Motor neuron (in vitro differentiated cells): ENCODE measurements around the gene CNTD1. TPM values are rescaled to one million over a fixed set of nuclear protein-coding genes. Genes with fewer than 3 reads are reported as not detected.
A peak's percentile ranks its signal among the peaks of the same experiment; 100 is the strongest.
"Not testable (repeated sequence)": the region's sequence is repeated elsewhere in the genome, so short reads cannot be mapped to it uniquely, and the experiment has no call there.

Source experiments
- ATAC-seq, 8 experiments: fragments of 200-7000 bp; cut with Tn5 transposase; replicated peaks in 6 of 8; 2 replicates each; pipeline ENCODE4 v1.8.0; 2021; ENCODE audit warnings: mild to moderate bottlenecking in 8 of 8, moderate library complexity in 8 of 8
- H3K27ac ChIP-seq, 2 donors: fragments of 250-450 bp; sonication (Bioruptor Pico); 2 replicates each; pipeline ENCODE4 v1.9.0; 2021; ENCODE audit warnings: antibody characterized with exemption in 2 of 2, mild to moderate bottlenecking in 2 of 2, moderate library complexity in 1 of 2
- H3K4me1 ChIP-seq, 2 donors: fragments of 250-450 bp; sonication (Bioruptor Pico); replicated peaks in 1 of 2; 2 replicates each; pipeline ENCODE4 v1.6.1; 2021; ENCODE audit warnings: antibody characterized with exemption in 2 of 2, mild to moderate bottlenecking in 2 of 2, moderate library complexity in 1 of 2
- H3K4me3 ChIP-seq, 5 donors: fragments of 250-450 bp; sonication (Bioruptor Pico); 2 replicates each; pipeline ENCODE4 v1.9.0; 2021; ENCODE audit warnings: antibody characterized with exemption in 5 of 5, mild to moderate bottlenecking in 5 of 5, moderate library complexity in 4 of 5
- WGBS, 10 experiments: fragments of 450-650 bp; shearing (Covaris generic); methylation state at CpG; one replicate each; pipeline ENCODE4 v1.0.0; 2022; 5-methylcytosine and 5-hydroxymethylcytosine counted together
- in situ Hi-C, 9 experiments: fragments of 400-800 bp; cut with MboI; loops; one replicate each; pipeline ENCODE4 v1.15.0; 2021; ENCODE audit warnings: low sequenced_read_pairs in 9 of 9, low pct_unique_long_range_greater_than_20kb in 2 of 9; ENCODE audit not compliant: unreplicated experiment in 9 of 9
- total RNA-seq, 8 experiments: library from RNA; unstranded; fragments of 300-600 nt; gene quantifications; 2 replicates each; pipeline versions ENCODE4 v1.2.3 to v1.2.4, GENCODE V29; 2022

The CNTD1 gene
- total RNA-seq, 8 experiments from 2014 or later, result 0.58 to 3.8 (median 0.81) TPM

- in situ Hi-C loops, result loop anchor here in 4 of 9 experiments (10.0 to 25.0 kb wide), 2 partner anchors 89 to 91 kb away; no protein-coding TSS in a partner anchor
- Histone ChIP-seq H3K4me1 (no peaks in the 10 kb centered on the region), H3K4me3 (no peak overlapping the region), H3K27ac (no peak overlapping the region)
- 67 to 100% (median 87%) methylated on average over 1 to 2 of the region's 7 CpGs; no CpG with 5 or more reads in 6 of the 10 experiments for WGBS, 10 experiments
- ATAC-seq, result no peak
These were observed 47.4 kb downstream of the CNTD1 start for GRCh38 chr17:42845918-42846593.

GRCh38 chr17:42846594-42847280 lies 48.1 kb downstream of the CNTD1 start:
- H3K4me3 ChIP-seq, result no peak overlapping the region
- in situ Hi-C loops, result loop anchor here in 4 of 9 experiments (10.0 to 25.0 kb wide), 2 partner anchors 88 to 91 kb away; no protein-coding TSS in a partner anchor
- no peaks in the 10 kb centered on the region for H3K4me1 ChIP-seq
- WGBS, 10 experiments, result 16 to 100% (median 78%) methylated on average over 1 to 6 of the region's 9 CpGs
- H3K27ac ChIP-seq, result no peak overlapping the region
- peak in 2 of 8 experiments; percentile 2 to 22 for ATAC-seq

- no peak for ATAC-seq
- in situ Hi-C loops, result loop anchor here in 4 of 9 experiments (10.0 to 25.0 kb wide), 2 partner anchors 87 to 89 kb away; no protein-coding TSS in a partner anchor
- 47 to 100% (median 96%) methylated on average over 1 to 3 of the region's 3 CpGs; no CpG with 5 or more reads in 5 of the 10 experiments for WGBS, 10 experiments
- Histone ChIP-seq H3K4me3 (no peak overlapping the region), H3K27ac (no peak overlapping the region), H3K4me1 (no peaks in the 10 kb centered on the region)
These were observed 49.4 kb downstream of the CNTD1 start for GRCh38 chr17:42848093-42848492.

- no peak for ATAC-seq
- Histone ChIP-seq H3K27ac (no peak overlapping the region), H3K4me1 (no peaks in the 10 kb centered on the region), H3K4me3 (no peak overlapping the region)
- in situ Hi-C loops, result loop anchor here in 4 of 9 experiments (10.0 to 25.0 kb wide), 2 partner anchors 86 to 88 kb away; no protein-coding TSS in a partner anchor
- 80 to 91% methylated on average over 5 to 9 of the region's 9 CpGs; no CpG with 5 or more reads in 8 of the 10 experiments for WGBS, 10 experiments
These were observed 50.4 kb downstream of the CNTD1 start for GRCh38 chr17:42849031-42849430.

DNA sequence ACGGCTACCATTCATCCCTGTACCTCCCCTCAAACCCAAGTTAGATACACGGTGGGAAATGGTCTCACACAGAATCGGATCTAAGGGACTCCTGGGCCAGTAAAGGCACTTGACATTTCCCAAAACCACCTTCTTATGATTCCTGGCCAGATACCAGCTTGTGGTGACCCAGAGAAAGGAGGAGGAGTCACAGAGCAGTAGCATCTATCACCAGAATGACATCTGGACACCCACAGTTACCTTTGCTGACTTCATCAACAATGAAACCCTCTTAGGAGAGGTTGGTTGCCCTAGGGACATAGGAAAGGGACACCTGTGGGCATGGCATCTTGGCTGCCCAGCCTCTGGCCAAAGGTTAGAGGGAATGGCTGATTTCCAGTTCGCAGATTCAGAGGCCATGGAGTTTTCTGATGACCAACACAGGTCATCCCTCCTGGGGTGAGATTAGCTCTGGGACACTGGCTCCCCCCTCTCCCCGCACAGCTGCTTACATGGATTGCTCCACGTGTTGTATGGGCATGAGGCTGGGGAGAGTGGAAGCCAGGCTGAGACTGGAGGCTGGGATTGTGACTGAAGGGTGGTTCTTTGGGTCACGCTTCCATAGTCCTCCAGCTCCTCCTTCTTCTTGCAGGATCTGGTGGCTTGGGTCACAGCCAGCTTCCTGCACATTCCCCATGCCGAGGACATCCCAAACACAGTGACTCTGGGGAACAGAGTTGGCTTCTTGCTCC lies 51.0 kb downstream of the CNTD1 start:
- in situ Hi-C loops, result loop anchor here in 4 of 9 experiments (10.0 to 25.0 kb wide), 2 partner anchors 85 to 88 kb away; no protein-coding TSS in a partner anchor
- Histone ChIP-seq H3K4me3 (no peak overlapping the region), H3K4me1 (no peaks in the 10 kb centered on the region), H3K27ac (no peak overlapping the region)
- WGBS, 10 experiments, result 29 to 100% (median 58%) methylated on average over 1 to 6 of the region's 8 CpGs; no CpG with 5 or more reads in 3 of the 10 experiments
- ATAC-seq, result peak in 3 of 8 experiments; percentile 16 to 46 (median 30)

GRCh38 chr17:42850954-42851353 lies 52.3 kb downstream of the CNTD1 start, which contains the start of gene AOC3:
Gene AOC3, plus strand, starts transcription at chr17:42851199. Its CDS starts 145 bp downstream, at chr17:42851344.
- in situ Hi-C loops, result no loop called here
- Histone ChIP-seq H3K4me1 (no peaks in the 10 kb centered on the region), H3K4me3 (no peak within 1 kb of the TSS), H3K27ac (no peak within 1 kb of the TSS)
- peak in 5 of 8 experiments; percentile 6 to 23 (median 18) for ATAC-seq
- WGBS, 10 experiments, result 79% methylated on average over 2 of the region's 9 CpGs; no CpG with 5 or more reads in 9 of the 10 experiments

DNA sequence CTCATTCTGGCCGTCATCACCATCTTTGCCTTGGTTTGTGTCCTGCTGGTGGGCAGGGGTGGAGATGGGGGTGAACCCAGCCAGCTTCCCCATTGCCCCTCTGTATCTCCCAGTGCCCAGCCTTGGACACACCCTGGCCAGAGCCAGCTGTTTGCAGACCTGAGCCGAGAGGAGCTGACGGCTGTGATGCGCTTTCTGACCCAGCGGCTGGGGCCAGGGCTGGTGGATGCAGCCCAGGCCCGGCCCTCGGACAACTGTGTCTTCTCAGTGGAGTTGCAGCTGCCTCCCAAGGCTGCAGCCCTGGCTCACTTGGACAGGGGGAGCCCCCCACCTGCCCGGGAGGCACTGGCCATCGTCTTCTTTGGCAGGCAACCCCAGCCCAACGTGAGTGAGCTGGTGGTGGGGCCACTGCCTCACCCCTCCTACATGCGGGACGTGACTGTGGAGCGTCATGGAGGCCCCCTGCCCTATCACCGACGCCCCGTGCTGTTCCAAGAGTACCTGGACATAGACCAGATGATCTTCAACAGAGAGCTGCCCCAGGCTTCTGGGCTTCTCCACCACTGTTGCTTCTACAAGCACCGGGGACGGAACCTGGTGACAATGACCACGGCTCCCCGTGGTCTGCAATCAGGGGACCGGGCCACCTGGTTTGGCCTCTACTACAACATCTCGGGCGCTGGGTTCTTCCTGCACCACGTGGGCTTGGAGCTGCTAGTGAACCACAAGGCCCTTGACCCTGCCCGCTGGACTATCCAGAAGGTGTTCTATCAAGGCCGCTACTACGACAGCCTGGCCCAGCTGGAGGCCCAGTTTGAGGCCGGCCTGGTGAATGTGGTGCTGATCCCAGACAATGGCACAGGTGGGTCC lies 52.9 kb downstream of the CNTD1 start:
- in situ Hi-C loops, result not testable (repeated sequence)

GRCh38 chr17:42852351-42852750 lies 53.7 kb downstream of the CNTD1 start:
- no peak for ATAC-seq
- H3K27ac ChIP-seq, result no peak overlapping the region
- in situ Hi-C loops, result no loop called here
- no peaks in the 10 kb centered on the region for H3K4me1 ChIP-seq
- H3K4me3 ChIP-seq, result no peak overlapping the region
- 58 to 100% (median 92%) methylated on average over 1 to 6 of the region's 15 CpGs; no CpG with 5 or more reads in 3 of the 10 experiments for WGBS, 10 experiments

More for the DNA sequence above, 52.9 kb downstream of the CNTD1 start:
- not testable (repeated sequence) for H3K4me3 ChIP-seq, H3K27ac ChIP-seq, H3K4me1 ChIP-seq
- WGBS, 10 experiments, result no CpG with 5 or more reads among the region's 28 CpGs
- ATAC-seq, result peak in 1 of 8 experiments; percentile 11

DNA sequence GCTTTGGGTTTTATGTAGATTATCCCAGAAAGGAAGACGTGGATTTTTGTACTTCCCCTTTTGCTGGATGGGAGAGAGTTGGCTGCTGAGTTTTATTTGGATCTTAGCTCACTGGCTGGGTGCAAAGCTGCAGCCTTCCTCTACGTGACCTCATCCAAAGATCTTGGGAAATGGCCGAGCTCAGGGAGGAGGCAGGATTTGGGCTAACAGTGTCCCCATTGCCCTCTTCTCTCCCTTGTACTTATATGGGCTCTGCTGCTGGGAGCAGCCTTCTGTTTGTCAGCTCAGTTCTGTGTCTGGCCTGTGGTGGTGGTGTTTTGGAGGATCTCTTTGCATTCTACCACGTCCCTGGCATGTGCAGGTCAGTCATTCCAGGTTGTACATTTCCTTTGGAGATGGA lies 54.3 kb downstream of the CNTD1 start:
- in situ Hi-C loops, result no loop called here
- WGBS, 10 experiments, result 43 to 100% (median 70%) methylated on average over 1 to 4 of the region's 4 CpGs; no CpG with 5 or more reads in 4 of the 10 experiments
- H3K4me3 ChIP-seq, result no peak overlapping the region
- no peak overlapping the region for H3K27ac ChIP-seq
- no peak for ATAC-seq
- H3K4me1 ChIP-seq, result no peaks in the 10 kb centered on the region

GRCh38 chr17:42853597-42853967 lies 54.9 kb downstream of the CNTD1 start:
- WGBS, 10 experiments, result 17 to 100% (median 80%) methylated on average over 1 to 4 of the region's 5 CpGs; no CpG with 5 or more reads in 2 of the 10 experiments
- Histone ChIP-seq H3K4me3 (no peak overlapping the region), H3K27ac (no peak overlapping the region), H3K4me1 (no peaks in the 10 kb centered on the region)
- in situ Hi-C loops, result no loop called here
- no peak for ATAC-seq

DNA sequence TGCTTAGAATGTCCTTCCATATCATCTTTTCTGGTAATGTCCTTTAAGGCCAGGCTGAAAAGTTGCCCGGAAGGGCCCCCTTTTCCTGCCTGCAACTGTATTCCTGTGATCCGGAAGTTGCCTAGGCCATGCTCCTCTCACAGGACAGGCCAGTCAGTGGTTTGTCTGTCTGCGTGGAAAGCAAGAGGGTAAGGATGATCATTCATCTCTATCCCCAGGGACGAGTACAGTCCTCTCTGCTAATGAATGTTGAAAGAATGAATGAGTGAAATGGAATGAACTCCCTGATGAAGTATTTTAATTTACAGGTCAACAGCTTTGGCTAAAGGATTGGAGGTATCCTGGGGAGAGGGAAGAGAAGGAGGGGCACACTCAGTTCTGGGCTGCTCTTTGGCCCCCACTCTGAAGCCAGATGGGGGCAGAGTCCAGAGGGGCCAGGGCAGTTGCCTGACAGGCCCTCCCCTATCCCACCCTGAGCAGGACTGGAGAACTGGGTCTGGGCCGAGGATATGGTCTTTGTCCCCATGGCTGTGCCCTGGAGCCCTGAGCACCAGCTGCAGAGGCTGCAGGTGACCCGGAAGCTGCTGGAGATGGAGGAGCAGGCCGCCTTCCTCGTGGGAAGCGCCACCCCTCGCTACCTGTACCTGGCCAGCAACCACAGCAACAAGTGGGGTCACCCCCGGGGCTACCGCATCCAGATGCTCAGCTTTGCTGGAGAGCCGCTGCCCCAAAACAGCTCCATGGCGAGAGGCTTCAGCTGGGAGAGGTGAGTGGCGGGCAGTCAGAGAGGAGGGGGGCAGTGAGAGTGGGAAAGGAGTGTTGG lies 55.5 kb downstream of the CNTD1 start:
- no peak for ATAC-seq
- H3K27ac ChIP-seq, result no peak overlapping the region
- 67 to 88% (median 75%) methylated on average over 2 to 3 of the region's 15 CpGs; no CpG with 5 or more reads in 3 of the 10 experiments for WGBS, 10 experiments
- in situ Hi-C loops, result no loop called here
- no peak overlapping the region for H3K4me3 ChIP-seq
- no peaks in the 10 kb centered on the region for H3K4me1 ChIP-seq
